Dermis blood vessel endothelial cell (primary cell): ENCODE results near the gene BTBD2. TPM values are rescaled to one million over a fixed set of nuclear protein-coding genes. Genes with fewer than 3 reads are reported as not detected.
"Not testable (repeated sequence)": the region's sequence is repeated elsewhere in the genome, so short reads cannot be mapped to it uniquely, and the experiment has no call there.

ENCODE experiments used
- DNase-seq: peaks from one replicate; pipeline ENCODE4 v3.0.0; 2010
- total RNA-seq: library from RNA; depleted of rRNA; stranded (reverse); fragments of >200 nt; gene quantifications from 2 replicates; pipeline ENCODE4 v1.2.3, GENCODE V29; 2014

BTBD2 gene
- total RNA-seq, 1 donor from 2014 or later: 51.7 TPM

- no peak for DNase-seq
Measured at GRCh38 chr19:2039089-2039958, 23.8 kb upstream of the BTBD2 start.

- no peak for DNase-seq
Measured at GRCh38 chr19:2038284-2039088, 23.0 kb upstream of the BTBD2 start.

- DNase-seq: no peak
Measured at GRCh38 chr19:2037651-2038255, 22.2 kb upstream of the BTBD2 start.

- DNase-seq: no peak
Measured at GRCh38 chr19:2036424-2036823, 20.9 kb upstream of the BTBD2 start.

- no peak for DNase-seq
Measured at GRCh38 chr19:2035590-2035991, 20.1 kb upstream of the BTBD2 start.

GRCh38 chr19:2034729-2035589 lies 19.4 kb upstream of the BTBD2 start:
- peak; percentile 69 for DNase-seq

- DNase-seq: not testable (repeated sequence)
Measured at GRCh38 chr19:2034253-2034652, 18.7 kb upstream of the BTBD2 start.

GRCh38 chr19:2033825-2034159 lies 18.3 kb upstream of the BTBD2 start:
- DNase-seq: no peak

GRCh38 chr19:2033115-2033824 lies 17.8 kb upstream of the BTBD2 start:
- DNase-seq: no peak

GRCh38 chr19:2032296-2032941 lies 16.9 kb upstream of the BTBD2 start:
- DNase-seq: peak; percentile 83

- DNase-seq: no peak
Measured at GRCh38 chr19:2027361-2027760, 11.8 kb upstream of the BTBD2 start.

- DNase-seq: no peak
Measured at GRCh38 chr19:2026770-2027169, 11.3 kb upstream of the BTBD2 start.

- DNase-seq: no peak
Measured at GRCh38 chr19:2022289-2022688, 6.8 kb upstream of the BTBD2 start.

- DNase-seq: no peak
Measured at GRCh38 chr19:2021453-2022140, 6.1 kb upstream of the BTBD2 start.

GRCh38 chr19:2018752-2019151 lies 3.2 kb upstream of the BTBD2 start:
- no peak for DNase-seq

GRCh38 chr19:2016041-2016807 lies 710 bp upstream of the BTBD2 start:
- peak; percentile 78 for DNase-seq

- peak; percentile 33 for DNase-seq
Measured at GRCh38 chr19:2014731-2015607, 545 bp downstream of the BTBD2 start.

- no peak for DNase-seq
Measured at GRCh38 chr19:2014131-2014571, 1.4 kb downstream of the BTBD2 start.

GRCh38 chr19:2013683-2013961 lies 1.9 kb downstream of the BTBD2 start:
- DNase-seq: no peak
